Brain microvascular endothelial cell (primary cell): ENCODE results near the gene CECR2.

Experiments
- DNase-seq: peaks from one replicate; pipeline ENCODE4 v3.0.0-alpha.2; 2020
- H3K27ac ChIP-seq: fragments of 250-450 bp; sonication (Bioruptor Pico); 2 replicates; pipeline ENCODE4 v1.5.1; 2020; ENCODE audit warnings: mild to moderate bottlenecking, moderate library complexity
- H3K27me3 ChIP-seq: fragments of 250-450 bp; sonication (Bioruptor Pico); replicated peaks from 2 replicates; pipeline ENCODE4 v1.5.1; 2020; ENCODE audit warnings: mild to moderate bottlenecking
- H3K36me3 ChIP-seq: fragments of 250-450 bp; sonication (Bioruptor Pico); replicated peaks from 2 replicates; pipeline ENCODE4 v1.5.1; 2020; ENCODE audit warnings: mild to moderate bottlenecking
- H3K4me3 ChIP-seq: 2 replicates; pipeline ENCODE4 v1.5.1; 2011; ENCODE audit warnings: low read depth, mild to moderate bottlenecking, control low read depth, low read length, moderate library complexity
- CTCF ChIP-seq: IDR thresholded peaks from 2 replicates; pipeline ENCODE4 v1.5.1; 2011; ENCODE audit warnings: low read depth, mild to moderate bottlenecking, moderate library complexity, low read length, control low read depth, inconsistent platforms; ENCODE audit errors: missing control alignments
- in situ Hi-C: cut with HindIII; loops from 2 replicates; pipeline ENCODE4 v1.10.0; 2017; ENCODE audit warnings: low sequenced_read_pairs, low pct_ligation_motif_present

The CECR2 gene

GRCh38 chr22:17334983-17335382, 34.3 kb upstream of the CECR2 start:
- TF ChIP-seq CTCF, result no peak
- DNase-seq, result no peak
- H3K4me3 ChIP-seq, result no peak overlapping the region
- H3K27ac ChIP-seq, result no peak overlapping the region
- no peaks in the 10 kb centered on the region for H3K36me3 ChIP-seq
- in situ Hi-C loops, result no loop called here
- H3K27me3 ChIP-seq, result no peaks in the 10 kb centered on the region

- Histone ChIP-seq H3K27me3 (no peaks in the 10 kb centered on the region), H3K36me3 (no peaks in the 10 kb centered on the region), H3K27ac (no peak overlapping the region), H3K4me3 (no peak overlapping the region)
- in situ Hi-C loops, result no loop called here
- no peak for DNase-seq
- no peak for TF ChIP-seq CTCF
These were observed 33.2 kb upstream of the CECR2 start for GRCh38 chr22:17336061-17336460.

- in situ Hi-C loops, result no loop called here
- H3K4me3 ChIP-seq, result no peak overlapping the region
- TF ChIP-seq CTCF, result no peak
- no peak overlapping the region for H3K27ac ChIP-seq
- H3K27me3 ChIP-seq, result no peaks in the 10 kb centered on the region
- no peaks in the 10 kb centered on the region for H3K36me3 ChIP-seq
- DNase-seq, result no peak
These were observed 31.6 kb upstream of the CECR2 start for GRCh38 chr22:17337639-17338038.

- Histone ChIP-seq H3K27ac (no peak overlapping the region), H3K4me3 (no peak overlapping the region), H3K36me3 (no peaks in the 10 kb centered on the region), H3K27me3 (no peaks in the 10 kb centered on the region)
- TF ChIP-seq CTCF, result no peak
- no peak for DNase-seq
- in situ Hi-C loops, result no loop called here
These were observed 30.1 kb upstream of the CECR2 start for GRCh38 chr22:17339095-17339693.

- Histone ChIP-seq H3K27me3 (no peaks in the 10 kb centered on the region), H3K27ac (no peak overlapping the region), H3K4me3 (no peak overlapping the region), H3K36me3 (no peaks in the 10 kb centered on the region)
- in situ Hi-C loops, result no loop called here
- TF ChIP-seq CTCF, result no peak
- DNase-seq, result no peak
These were observed 26.9 kb upstream of the CECR2 start for GRCh38 chr22:17342361-17342760.

- in situ Hi-C loops, result no loop called here
- no peak for DNase-seq
- Histone ChIP-seq H3K36me3 (no peaks in the 10 kb centered on the region), H3K27ac (no peak overlapping the region), H3K4me3 (no peak overlapping the region), H3K27me3 (no peaks in the 10 kb centered on the region)
- TF ChIP-seq CTCF, result no peak
These were observed 25.5 kb upstream of the CECR2 start for GRCh38 chr22:17343766-17344165.
